ENCODE measurements around the gene WIPF2.

The WIPF2 gene

GRCh38 chr17:40307001-40307730 is 88.1 kb downstream of the WIPF2 start:
- H3K4me1 ChIP-seq (ENCODE audit: control extremely low read depth in 1 of 4, control insufficient read depth in 4 of 4, insufficient read depth in 4 of 4, low read length in 3 of 4), result peaks cover 34 to 79% (median 64%) of the 10 kb centered on the region in 4 experiments
- WGBS (ENCODE audit: insufficient coverage), result 65% methylated on average over 4 of the region's 10 CpGs
- H3K9me3 ChIP-seq (ENCODE audit: control extremely low read depth in 1 of 5, control insufficient read depth in 4 of 5, insufficient read depth in 2 of 5, low read depth in 1 of 5, low read length in 4 of 5), result no peaks in the 10 kb centered on the region
- ChIA-PET POLR2A (interaction anchor here (0.8 to 2.4 kb wide), 9 partner anchors 9 to 226 kb away, joined by 3 to 11 read pairs (median 4); no protein-coding TSS in a partner anchor), CTCF (interaction anchor here (0.6 to 50.4 kb wide), 11 partner anchors 9 to 108 kb away, joined by 3 to 1388 read pairs (median 6); partner anchors contain the start of gene GJD3)
- no peaks in the 10 kb centered on the region for H3K27me3 ChIP-seq (replicated peaks in 2 of 5; ENCODE audit: control insufficient read depth in 4 of 5, insufficient read depth in 5 of 5, low read length in 4 of 5)
- no peak for DNase-seq
- peak overlapping the region in 1 of 7 experiments; percentile 2 for H3K4me3 ChIP-seq (ENCODE audit: control insufficient read depth in 1 of 7, extremely low read depth in 1 of 7, insufficient read depth in 4 of 7, low read depth in 2 of 7, low read length in 6 of 7)
- peak overlapping the region in 1 of 2 experiments; percentile 35 for H3K27ac ChIP-seq (ENCODE audit: insufficient read depth in 1 of 2, low read depth in 1 of 2, low read length in 2 of 2, poor library complexity in 1 of 2, severe bottlenecking in 2 of 2)
- peaks cover 0 to 24% (median 0%) of the 10 kb centered on the region in 4 experiments for H3K36me3 ChIP-seq (ENCODE audit: control insufficient read depth in 4 of 4, insufficient read depth in 4 of 4, low read length in 3 of 4)

GRCh38 chr17:40307740-40308239 is 88.7 kb downstream of the WIPF2 start:
- WGBS (ENCODE audit: insufficient coverage), result 11% methylated on average over 2 of the region's 3 CpGs
- CTCF ChIA-PET, result interaction anchor here (0.6 to 50.4 kb wide), 10 partner anchors 8 to 232 kb away, joined by 3 to 1388 read pairs (median 5); partner anchors contain the start of gene GJD3
- DNase-seq, result peak in 1 of 3 donors; percentile 48
- peaks cover 0 to 18% (median 0%) of the 10 kb centered on the region in 4 experiments for H3K36me3 ChIP-seq (ENCODE audit: control insufficient read depth in 4 of 4, insufficient read depth in 4 of 4, low read length in 3 of 4)
- H3K27ac ChIP-seq (ENCODE audit: insufficient read depth in 1 of 2, low read depth in 1 of 2, low read length in 2 of 2, poor library complexity in 1 of 2, severe bottlenecking in 2 of 2), result peak overlapping the region in 1 of 2 experiments; percentile 38
- no peaks in the 10 kb centered on the region for H3K27me3 ChIP-seq (replicated peaks in 2 of 5; ENCODE audit: control insufficient read depth in 4 of 5, insufficient read depth in 5 of 5, low read length in 4 of 5)
- peak overlapping the region in 1 of 7 experiments; percentile 29 for H3K4me3 ChIP-seq (ENCODE audit: control insufficient read depth in 1 of 7, extremely low read depth in 1 of 7, insufficient read depth in 4 of 7, low read depth in 2 of 7, low read length in 6 of 7)
- POLR2A ChIA-PET, result interaction anchor here (0.7 to 2.4 kb wide), 11 partner anchors 8 to 225 kb away, joined by 3 to 11 read pairs (median 4); no protein-coding TSS in a partner anchor
- H3K9me3 ChIP-seq (ENCODE audit: control extremely low read depth in 1 of 5, control insufficient read depth in 4 of 5, insufficient read depth in 2 of 5, low read depth in 1 of 5, low read length in 4 of 5), result no peaks in the 10 kb centered on the region
- peaks cover 34 to 85% (median 70%) of the 10 kb centered on the region in 4 experiments for H3K4me1 ChIP-seq (ENCODE audit: control extremely low read depth in 1 of 4, control insufficient read depth in 4 of 4, insufficient read depth in 4 of 4, low read length in 3 of 4)

- Histone ChIP-seq H3K4me1 (ENCODE audit: control extremely low read depth in 1 of 4, control insufficient read depth in 4 of 4, insufficient read depth in 4 of 4, low read length in 3 of 4) (peaks cover 30 to 84% (median 77%) of the 10 kb centered on the region in 4 experiments), H3K27ac (ENCODE audit: insufficient read depth in 1 of 2, low read depth in 1 of 2, low read length in 2 of 2, poor library complexity in 1 of 2, severe bottlenecking in 2 of 2) (peak within 1 kb of the TSS in 1 of 2 experiments; percentile 38)
- POLR2A ChIA-PET, result interaction anchor here (1.0 to 2.4 kb wide), 5 partner anchors 14 to 44 kb away, joined by 3 to 11 read pairs (median 4); no protein-coding TSS in a partner anchor
These were observed 90.2 kb downstream of the WIPF2 start, which contains the start of gene RARA for GRCh38 chr17:40309031-40309948. RARA (plus strand) TSS chr17:40309180; CDS start chr17:40331219, 22,039 bp downstream.

GRCh38 chr17:40309949-40310510 is 90.9 kb downstream of the WIPF2 start:
- Histone ChIP-seq H3K9me3 (ENCODE audit: control extremely low read depth in 1 of 5, control insufficient read depth in 4 of 5, insufficient read depth in 2 of 5, low read depth in 1 of 5, low read length in 4 of 5) (no peaks in the 10 kb centered on the region), H3K4me3 (ENCODE audit: control insufficient read depth in 1 of 7, extremely low read depth in 1 of 7, insufficient read depth in 4 of 7, low read depth in 2 of 7, low read length in 6 of 7) (peak overlapping the region in 2 of 7 experiments; percentile 45 to 75), H3K4me1 (ENCODE audit: control extremely low read depth in 1 of 4, control insufficient read depth in 4 of 4, insufficient read depth in 4 of 4, low read length in 3 of 4) (peaks cover 30 to 90% (median 83%) of the 10 kb centered on the region in 4 experiments), H3K27me3 (replicated peaks in 2 of 5; ENCODE audit: control insufficient read depth in 4 of 5, insufficient read depth in 5 of 5, low read length in 4 of 5) (no peaks in the 10 kb centered on the region), H3K36me3 (ENCODE audit: control insufficient read depth in 4 of 4, insufficient read depth in 4 of 4, low read length in 3 of 4) (no peaks in the 10 kb centered on the region), H3K27ac (ENCODE audit: insufficient read depth in 1 of 2, low read depth in 1 of 2, low read length in 2 of 2, poor library complexity in 1 of 2, severe bottlenecking in 2 of 2) (no peak overlapping the region)
- POLR2A ChIA-PET, result interaction anchor here (1.0 to 1.4 kb wide), 3 partner anchors 13 to 37 kb away, joined by 3 to 6 read pairs (median 4); no protein-coding TSS in a partner anchor
- no peak for DNase-seq
- CTCF ChIA-PET, result interaction anchor here (0.5 to 50.4 kb wide), 11 partner anchors 9 to 1411 kb away, joined by 3 to 1388 read pairs (median 4); partner anchors contain the start of gene GJD3
- WGBS (ENCODE audit: insufficient coverage), result no CpG with 5 or more reads among the region's 2 CpGs

More at GRCh38 chr17:40309031-40309948, 90.2 kb downstream of the WIPF2 start, which contains the start of gene RARA:
- WGBS (ENCODE audit: insufficient coverage), result 5% methylated on average over 14 of the region's 20 CpGs
- CTCF ChIA-PET, result interaction anchor here (0.6 to 50.4 kb wide), 13 partner anchors 6 to 234 kb away, joined by 3 to 1388 read pairs (median 4); partner anchors contain the start of genes GJD3 and TOP2A
- DNase-seq, result peak in 1 of 3 donors; percentile 65
- Histone ChIP-seq H3K9me3 (ENCODE audit: control extremely low read depth in 1 of 5, control insufficient read depth in 4 of 5, insufficient read depth in 2 of 5, low read depth in 1 of 5, low read length in 4 of 5) (no peaks in the 10 kb centered on the region), H3K36me3 (ENCODE audit: control insufficient read depth in 4 of 4, insufficient read depth in 4 of 4, low read length in 3 of 4) (peaks cover 0 to 3% (median 0%) of the 10 kb centered on the region in 4 experiments), H3K4me3 (ENCODE audit: control insufficient read depth in 1 of 7, extremely low read depth in 1 of 7, insufficient read depth in 4 of 7, low read depth in 2 of 7, low read length in 6 of 7) (peak within 1 kb of the TSS; percentile 32 to 79 (median 61)), H3K27me3 (replicated peaks in 2 of 5; ENCODE audit: control insufficient read depth in 4 of 5, insufficient read depth in 5 of 5, low read length in 4 of 5) (no peaks in the 10 kb centered on the region)

- peaks cover 34 to 97% (median 92%) of the 10 kb centered on the region in 4 experiments for H3K4me1 ChIP-seq (ENCODE audit: control extremely low read depth in 1 of 4, control insufficient read depth in 4 of 4, insufficient read depth in 4 of 4, low read length in 3 of 4)
- CTCF ChIA-PET, result interaction anchor here (1.1 to 50.4 kb wide), 9 partner anchors 8 to 109 kb away, joined by 3 to 1388 read pairs (median 5); partner anchors contain the start of genes GJD3 and RARA
- POLR2A ChIA-PET, result interaction anchor here (0.6 to 1.7 kb wide), 6 partner anchors 9 to 35 kb away, joined by 3 to 12 read pairs (median 4); no protein-coding TSS in a partner anchor
- DNase-seq, result no peak
- H3K27me3 ChIP-seq (replicated peaks in 2 of 5; ENCODE audit: control insufficient read depth in 4 of 5, insufficient read depth in 5 of 5, low read length in 4 of 5), result no peaks in the 10 kb centered on the region
- H3K36me3 ChIP-seq (ENCODE audit: control insufficient read depth in 4 of 4, insufficient read depth in 4 of 4, low read length in 3 of 4), result no peaks in the 10 kb centered on the region
- WGBS (ENCODE audit: insufficient coverage), result 78% methylated on average over 3 of the region's 7 CpGs
- no peaks in the 10 kb centered on the region for H3K9me3 ChIP-seq (ENCODE audit: control extremely low read depth in 1 of 5, control insufficient read depth in 4 of 5, insufficient read depth in 2 of 5, low read depth in 1 of 5, low read length in 4 of 5)
- peak overlapping the region in 1 of 7 experiments; percentile 7 for H3K4me3 ChIP-seq (ENCODE audit: control insufficient read depth in 1 of 7, extremely low read depth in 1 of 7, insufficient read depth in 4 of 7, low read depth in 2 of 7, low read length in 6 of 7)
- no peak overlapping the region for H3K27ac ChIP-seq (ENCODE audit: insufficient read depth in 1 of 2, low read depth in 1 of 2, low read length in 2 of 2, poor library complexity in 1 of 2, severe bottlenecking in 2 of 2)
These were observed 91.8 kb downstream of the WIPF2 start for GRCh38 chr17:40310882-40311391.

Data from common myeloid progenitor, CD34-positive (primary cell).